Measurements from ENCODE around the gene GYS1. TPM values are rescaled to one million over a fixed set of nuclear protein-coding genes. Genes with fewer than 3 reads are reported as not detected.
"Not testable (repeated sequence)": the region's sequence is repeated elsewhere in the genome, so short reads cannot be mapped to it uniquely, and the experiment has no call there.

The GYS1 gene
- total RNA-seq, 1 experiment from 2014 or later: 31.3 TPM

DNA sequence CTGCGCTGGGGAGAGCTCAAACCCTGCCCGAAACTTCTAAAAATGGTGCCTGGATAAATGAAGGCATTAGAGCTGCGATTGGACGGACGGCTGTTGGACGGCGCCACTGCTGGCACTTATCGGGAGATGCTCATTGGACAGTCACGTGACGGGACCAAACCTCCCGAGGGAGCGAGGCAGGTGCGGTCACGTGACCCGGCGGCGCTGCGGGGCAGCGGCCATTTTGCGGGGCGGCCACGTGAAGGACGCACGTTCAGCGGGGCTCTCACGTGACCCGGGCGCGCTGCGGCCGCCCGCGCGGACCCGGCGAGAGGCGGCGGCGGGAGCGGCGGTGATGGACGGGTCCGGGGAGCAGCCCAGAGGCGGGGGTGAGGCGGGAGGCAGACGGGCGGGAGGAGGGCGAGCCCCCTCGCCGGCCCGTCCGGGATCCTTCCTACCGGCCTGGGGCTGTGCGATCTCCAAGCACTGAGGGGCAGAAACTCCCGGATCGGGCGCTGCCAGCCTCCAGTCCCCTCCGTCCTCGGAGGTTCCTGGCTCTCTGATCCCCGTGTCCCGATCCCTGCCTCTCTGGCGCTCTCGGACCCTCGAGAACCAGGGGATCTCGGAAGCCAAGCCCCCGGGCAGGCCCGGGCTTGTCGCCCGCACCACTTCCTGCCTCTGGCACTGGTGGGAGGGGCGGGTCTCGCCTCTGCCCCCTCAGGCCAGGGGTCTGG, 38.4 kb downstream of the GYS1 start, which contains the start of gene BAX:
Gene BAX (plus strand): TSS at position 281 of the 713 bp plus-strand sequence. CDS start 54 bp downstream, at position 335.
- in situ Hi-C loops (cut with HindIII; ENCODE audit: low pct_unique_long_range_greater_than_20kb, low sequenced_read_pairs): no loop called here
- DNase-seq (ENCODE audit: low read depth): peak; percentile 96

DNA sequence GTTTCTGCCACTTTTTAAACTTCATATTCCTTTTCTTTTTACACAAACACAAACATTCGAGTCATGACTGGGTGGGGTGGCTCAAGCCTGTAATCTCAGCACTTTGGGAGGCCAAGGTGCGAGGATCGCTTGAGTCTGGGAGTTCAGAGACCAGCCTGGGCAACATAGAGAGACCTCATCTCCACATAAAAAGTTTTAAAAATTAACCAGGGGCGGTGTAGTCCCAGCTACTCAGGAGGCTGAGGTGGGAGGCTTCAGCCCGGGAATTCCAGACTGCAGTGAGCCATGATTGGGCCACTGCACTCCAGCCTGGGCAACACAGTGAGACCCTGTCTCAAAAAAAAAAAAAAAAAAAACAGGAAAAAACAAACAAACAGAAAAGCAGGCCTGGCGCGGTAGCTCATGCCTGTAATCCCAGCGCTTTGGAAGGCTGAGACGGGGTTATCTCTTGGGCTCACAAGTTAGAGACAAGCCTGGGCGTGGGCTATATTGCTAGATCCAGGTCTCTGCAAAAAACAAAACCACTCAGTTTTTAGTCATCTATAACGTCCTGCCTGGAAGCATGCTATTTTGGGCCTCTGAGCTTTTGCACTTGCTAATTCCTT, 39.0 kb downstream of the GYS1 start:
- DNase-seq (ENCODE audit: low read depth): no peak
- in situ Hi-C loops (cut with HindIII; ENCODE audit: low pct_unique_long_range_greater_than_20kb, low sequenced_read_pairs): no loop called here

DNA sequence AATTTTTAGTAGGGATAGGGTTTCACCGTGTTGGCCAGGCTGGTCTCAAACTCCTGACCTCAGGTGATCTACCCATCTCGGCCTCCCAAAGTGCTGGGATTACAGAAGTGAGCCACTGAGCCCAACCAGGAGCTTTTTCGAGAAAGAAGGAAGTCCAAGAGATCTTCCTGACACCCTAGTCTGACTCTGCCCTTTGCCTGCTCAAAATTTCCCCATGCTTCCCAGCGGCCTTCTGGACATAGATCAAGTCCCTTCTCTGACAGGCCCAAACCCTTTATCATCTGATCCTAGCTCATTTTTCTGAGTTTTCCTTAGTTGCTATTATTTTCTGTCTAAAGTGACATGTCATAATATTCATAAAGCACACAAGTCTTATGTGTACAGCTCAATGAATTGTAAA, 40.0 kb downstream of the GYS1 start:
- in situ Hi-C loops (cut with HindIII; ENCODE audit: low pct_unique_long_range_greater_than_20kb, low sequenced_read_pairs): no loop called here
- DNase-seq (ENCODE audit: low read depth): no peak

DNA sequence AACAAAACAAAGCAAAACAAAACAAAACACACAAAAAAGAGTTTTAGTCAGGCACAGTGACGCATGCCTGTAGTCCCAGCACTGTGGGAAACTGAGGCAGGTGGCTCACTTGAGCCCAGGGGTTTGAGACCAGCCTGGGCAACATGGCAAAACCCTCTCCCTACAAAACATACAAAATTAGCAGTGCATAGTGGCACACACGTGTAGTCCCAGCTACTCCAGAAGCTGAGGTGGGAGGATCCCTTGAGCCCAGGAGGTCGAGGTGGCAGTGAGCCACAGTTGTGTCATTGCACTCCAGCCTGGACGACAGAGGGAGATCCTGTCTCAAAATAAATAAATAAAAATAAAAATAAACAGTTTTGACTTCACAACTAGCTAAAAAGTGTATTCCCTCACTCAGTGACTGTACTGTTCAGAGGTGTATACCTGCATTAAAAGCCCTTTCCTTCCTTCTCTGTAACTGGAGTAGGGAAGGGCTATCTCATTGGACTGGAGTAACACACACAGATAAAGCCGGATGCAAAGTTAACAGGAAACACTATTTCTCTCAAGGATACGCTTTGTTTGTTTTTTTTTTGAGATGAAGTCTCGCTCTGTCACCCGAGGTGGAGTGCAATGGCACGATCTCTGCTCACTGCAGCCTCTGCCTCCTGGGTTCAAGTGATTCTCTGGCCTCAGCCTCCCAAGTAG, 42.1 kb downstream of the GYS1 start:
- in situ Hi-C loops (cut with HindIII; ENCODE audit: low pct_unique_long_range_greater_than_20kb, low sequenced_read_pairs): no loop called here

DNA sequence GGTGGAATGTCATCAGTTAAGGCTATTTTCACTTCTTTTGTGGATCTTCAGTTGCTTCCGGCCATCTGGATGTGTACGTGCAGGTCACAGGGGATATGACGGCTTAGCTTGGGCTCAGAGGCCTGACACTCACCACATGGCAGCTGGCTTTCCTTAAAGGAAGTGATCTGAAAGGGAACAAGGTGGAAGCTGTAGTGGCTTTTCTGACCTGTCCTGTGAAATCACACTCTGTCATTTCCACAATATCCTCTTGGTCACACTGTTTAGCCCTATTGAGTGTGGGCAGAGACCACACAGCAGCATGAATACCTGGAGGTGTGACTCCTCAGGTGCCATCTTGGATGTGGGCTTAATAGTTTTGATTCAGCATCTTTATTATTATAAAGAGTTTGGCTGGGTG, 43.0 kb downstream of the GYS1 start:
- DNase-seq (ENCODE audit: low read depth): no peak
- in situ Hi-C loops (cut with HindIII; ENCODE audit: low pct_unique_long_range_greater_than_20kb, low sequenced_read_pairs): no loop called here

More for the DNA sequence above, 42.1 kb downstream of the GYS1 start:
- peak; percentile 28 for DNase-seq (ENCODE audit: low read depth)

DNA sequence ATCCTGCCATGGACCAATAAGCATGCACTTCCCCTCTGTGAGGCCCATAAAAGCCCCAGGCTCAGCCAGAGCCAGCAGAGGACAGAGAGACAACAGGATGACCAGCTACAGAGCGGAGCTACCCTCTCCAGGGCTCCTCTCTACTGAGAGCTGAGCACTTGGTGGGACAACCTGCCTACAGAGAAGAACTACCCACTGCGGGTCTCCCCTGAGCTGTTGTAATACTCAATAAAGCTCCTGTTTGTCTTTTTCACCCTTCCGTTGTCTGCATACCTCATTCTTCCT, 45.9 kb downstream of the GYS1 start:
- no peak for DNase-seq (ENCODE audit: low read depth)
- in situ Hi-C loops (cut with HindIII; ENCODE audit: low pct_unique_long_range_greater_than_20kb, low sequenced_read_pairs): no loop called here

DNA sequence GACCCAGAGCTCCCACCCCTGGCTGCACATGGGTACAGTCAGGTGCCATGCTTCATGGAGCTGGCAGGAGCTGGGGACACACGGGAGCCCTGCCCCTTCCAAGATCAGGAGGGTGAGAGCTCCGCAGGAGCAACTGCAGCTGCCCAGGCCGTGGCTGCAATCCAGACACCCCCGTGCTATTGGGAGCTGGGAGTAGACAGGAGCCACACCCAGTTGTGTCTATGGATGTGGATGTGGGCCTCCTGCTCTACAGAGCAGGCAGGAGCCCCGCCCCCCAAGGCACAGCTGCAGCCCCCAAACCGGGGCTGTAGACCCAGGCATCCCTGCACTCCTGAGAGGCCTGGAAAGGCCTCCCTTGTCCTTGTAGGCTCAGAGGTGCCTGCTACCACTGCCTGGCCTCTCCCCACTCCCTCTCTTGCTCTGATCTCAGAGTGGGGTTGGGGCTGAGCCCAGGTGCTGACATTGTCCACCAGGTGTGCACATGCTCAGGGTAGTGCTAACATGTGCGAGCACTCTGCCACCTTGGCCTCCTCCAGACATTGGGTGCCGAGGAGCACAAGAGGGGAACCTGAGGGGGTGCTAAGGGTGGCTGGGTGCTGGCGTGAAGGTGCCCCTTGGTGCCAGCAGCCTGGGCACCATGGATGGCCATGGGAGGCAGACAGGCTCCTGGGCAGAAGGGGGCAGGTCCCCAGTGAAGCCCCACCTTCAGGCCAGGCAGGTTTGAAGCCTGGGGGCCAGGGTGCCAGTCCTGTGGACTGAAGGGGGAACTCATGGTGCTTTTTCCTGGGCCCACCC, 46.4 kb downstream of the GYS1 start:
- in situ Hi-C loops (cut with HindIII; ENCODE audit: low pct_unique_long_range_greater_than_20kb, low sequenced_read_pairs): no loop called here
- DNase-seq (ENCODE audit: low read depth): no peak

DNA sequence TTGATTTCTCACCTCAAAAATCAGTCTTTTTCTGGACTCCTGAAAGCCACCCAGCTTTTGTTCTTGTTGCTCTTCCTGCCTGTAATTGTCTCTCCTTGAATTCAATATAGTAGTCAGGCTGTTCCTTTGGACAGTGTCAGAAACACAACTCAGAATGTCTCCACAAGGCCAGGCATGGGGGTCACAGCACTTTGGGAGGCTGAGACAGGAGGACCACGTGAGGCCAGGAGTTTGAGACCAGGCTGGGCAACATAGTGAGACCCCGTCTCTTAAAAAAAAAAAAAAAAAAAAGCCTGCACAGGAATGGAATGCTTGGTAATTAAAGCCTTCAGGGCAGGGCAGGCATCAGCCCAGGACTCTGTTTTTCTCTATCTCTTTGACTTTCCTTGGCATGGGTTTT, 47.3 kb downstream of the GYS1 start:
- in situ Hi-C loops (cut with HindIII; ENCODE audit: low pct_unique_long_range_greater_than_20kb, low sequenced_read_pairs): no loop called here
- no peak for DNase-seq (ENCODE audit: low read depth)

DNA sequence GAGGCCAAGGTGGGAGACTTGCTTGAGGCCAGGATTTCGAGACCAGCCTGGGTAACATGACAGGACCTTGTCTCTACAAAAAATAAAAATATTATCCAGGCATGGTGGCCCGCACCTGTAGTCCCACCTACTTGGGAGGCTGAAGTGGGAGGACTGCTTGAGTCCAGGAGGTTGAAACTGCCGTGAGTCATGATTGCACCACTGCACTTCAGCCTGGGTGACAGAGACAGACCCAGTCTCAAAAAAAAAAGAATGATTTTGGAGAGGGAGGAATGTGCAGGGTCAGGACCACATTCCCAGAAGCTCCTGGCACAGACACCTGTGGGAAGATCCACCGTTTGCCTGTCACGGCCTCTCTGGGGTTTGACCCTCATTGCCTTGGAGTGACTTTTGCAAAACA, 47.7 kb downstream of the GYS1 start:
- no peak for DNase-seq (ENCODE audit: low read depth)
- in situ Hi-C loops (cut with HindIII; ENCODE audit: low pct_unique_long_range_greater_than_20kb, low sequenced_read_pairs): no loop called here

DNA sequence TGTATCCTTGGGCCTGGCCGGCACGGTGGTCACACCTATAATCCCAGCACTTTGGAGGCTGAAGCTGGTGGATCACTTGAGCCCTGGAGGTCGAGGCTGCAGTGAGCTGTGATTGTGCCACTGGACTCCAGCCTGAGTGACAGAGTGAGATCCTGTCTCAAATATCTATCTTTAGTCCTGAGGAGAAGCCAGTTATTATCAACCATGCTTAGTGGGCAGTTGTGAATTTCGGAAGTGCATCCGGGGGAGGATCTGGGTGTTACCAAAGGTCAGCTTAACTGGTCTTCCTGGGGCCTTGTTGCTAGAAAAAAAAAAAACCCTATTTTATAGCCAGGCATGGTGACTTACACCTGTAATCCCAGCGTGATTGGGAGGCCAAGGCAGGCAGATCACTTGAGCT, 50.0 kb downstream of the GYS1 start:
- DNase-seq (ENCODE audit: low read depth): no peak
- in situ Hi-C loops (cut with HindIII; ENCODE audit: low pct_unique_long_range_greater_than_20kb, low sequenced_read_pairs): no loop called here

DNA sequence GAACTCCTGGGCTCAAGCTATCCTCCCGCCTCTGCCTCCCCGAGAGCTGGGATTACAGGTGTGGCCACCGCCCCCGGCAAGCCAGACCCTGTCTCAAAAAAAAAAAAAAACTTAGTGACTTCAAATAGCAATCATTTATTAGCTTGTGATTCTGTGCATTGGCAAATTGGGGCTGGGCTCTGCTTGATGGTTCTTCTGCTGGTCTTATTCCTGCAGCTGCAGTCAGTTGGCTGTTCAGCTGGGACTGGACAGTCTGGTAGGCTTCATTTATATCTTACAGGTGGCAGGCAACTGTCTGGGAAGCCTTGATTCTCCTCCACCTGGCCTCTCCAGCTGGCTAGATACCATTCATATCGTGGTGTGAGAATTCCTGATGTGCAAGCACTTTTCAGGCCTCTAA, 52.2 kb downstream of the GYS1 start:
- in situ Hi-C loops (cut with HindIII; ENCODE audit: low pct_unique_long_range_greater_than_20kb, low sequenced_read_pairs): no loop called here
- no peak for DNase-seq (ENCODE audit: low read depth)

DNA sequence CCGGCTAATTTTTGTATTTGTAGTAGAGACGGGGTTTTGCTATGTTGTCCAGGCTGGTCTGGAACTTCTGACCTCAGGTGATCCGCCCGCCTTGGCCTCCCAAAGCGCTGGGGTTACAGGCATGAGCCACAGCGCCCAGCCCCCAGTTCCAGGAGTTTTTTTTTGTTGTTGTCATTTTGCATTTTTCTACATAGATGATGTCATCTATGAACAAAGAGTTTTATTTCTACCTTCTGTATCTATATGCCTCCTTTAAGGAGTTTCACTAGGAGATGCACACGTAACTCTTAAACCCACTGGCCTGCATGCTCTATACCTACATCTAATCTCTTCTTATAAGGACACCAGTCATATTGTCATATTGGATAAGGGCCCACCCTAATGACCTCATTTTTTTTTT, 54.9 kb downstream of the GYS1 start:
- in situ Hi-C loops (cut with HindIII; ENCODE audit: low pct_unique_long_range_greater_than_20kb, low sequenced_read_pairs): no loop called here
- no peak for DNase-seq (ENCODE audit: low read depth)

DNA sequence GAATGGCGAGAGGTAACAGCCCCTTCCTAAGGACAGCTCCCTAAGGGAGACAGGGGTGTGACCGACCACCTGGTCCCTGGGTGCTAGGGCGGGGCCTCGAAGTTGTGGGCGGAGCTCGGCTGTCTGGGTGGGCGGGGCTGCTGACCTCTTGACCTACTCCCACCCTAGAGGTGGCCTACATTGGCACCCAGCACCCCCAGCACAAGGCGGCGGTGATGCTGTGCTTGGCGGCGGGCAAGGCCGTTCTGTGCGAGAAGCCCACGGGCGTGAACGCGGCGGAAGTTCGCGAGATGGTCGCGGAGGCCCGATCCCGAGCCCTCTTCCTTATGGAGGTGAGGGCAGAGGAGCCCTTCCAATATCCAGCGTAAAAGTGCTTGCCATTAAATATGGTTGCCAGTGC, 57.2 kb downstream of the GYS1 start:
- in situ Hi-C loops (cut with HindIII; ENCODE audit: low pct_unique_long_range_greater_than_20kb, low sequenced_read_pairs): no loop called here

DNA sequence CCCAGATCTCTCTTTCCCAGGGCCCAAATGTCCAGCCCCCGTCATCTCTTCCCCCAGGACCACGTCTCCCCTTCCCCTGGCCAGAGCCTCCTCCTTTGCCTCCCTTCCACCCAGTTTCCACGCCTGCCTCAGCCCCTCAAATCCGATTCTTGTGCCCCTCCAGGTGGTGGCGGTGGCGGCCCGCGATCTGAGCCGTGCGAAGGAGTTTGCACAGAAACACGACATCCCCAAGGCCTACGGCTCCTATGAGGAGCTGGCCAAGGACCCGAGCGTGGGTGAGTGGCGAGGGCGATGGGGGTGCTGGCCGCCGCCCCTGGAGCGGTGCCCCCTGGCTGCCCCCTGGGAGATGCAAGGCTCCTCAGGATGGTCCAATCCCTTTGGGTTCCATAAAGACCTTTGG, 58.3 kb downstream of the GYS1 start:
- no peak for DNase-seq (ENCODE audit: low read depth)
- in situ Hi-C loops (cut with HindIII; ENCODE audit: low pct_unique_long_range_greater_than_20kb, low sequenced_read_pairs): no loop called here

More for the DNA sequence above, 57.2 kb downstream of the GYS1 start:
- no peak for DNase-seq (ENCODE audit: low read depth)

DNA sequence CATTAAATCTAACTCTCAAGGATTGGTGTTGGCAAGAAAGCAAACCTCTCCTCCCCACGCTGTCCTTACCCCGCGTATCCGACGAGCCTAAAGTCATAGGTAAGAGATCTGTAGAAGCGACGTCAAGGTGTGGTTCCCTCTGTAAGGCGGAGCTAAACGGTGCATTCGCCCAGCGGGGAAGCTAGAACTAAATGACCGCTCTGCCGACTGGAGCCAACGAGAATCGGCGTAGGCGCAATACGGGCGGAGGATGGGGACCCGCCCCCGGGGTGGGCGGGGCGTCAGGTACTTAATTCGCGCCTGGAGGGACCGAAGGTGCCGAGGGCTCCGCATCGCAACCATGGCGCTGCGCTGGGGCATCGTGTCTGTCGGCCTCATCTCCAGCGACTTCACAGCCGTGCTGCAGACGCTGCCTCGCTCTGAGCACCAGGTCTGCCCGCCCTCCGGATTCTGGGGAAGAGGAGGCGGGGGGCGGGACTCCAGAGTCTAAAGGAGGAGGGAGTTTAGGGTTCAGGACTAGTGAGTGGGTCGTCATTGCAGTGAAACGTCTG, 59.7 kb downstream of the GYS1 start, which contains the start of gene DHDH:
Gene DHDH (plus strand): TSS at position 318 of the 551 bp plus-strand sequence. CDS start 23 bp downstream, at position 341.
- peak; percentile 84 for DNase-seq (ENCODE audit: low read depth)
- in situ Hi-C loops (cut with HindIII; ENCODE audit: low pct_unique_long_range_greater_than_20kb, low sequenced_read_pairs): no loop called here

DNA sequence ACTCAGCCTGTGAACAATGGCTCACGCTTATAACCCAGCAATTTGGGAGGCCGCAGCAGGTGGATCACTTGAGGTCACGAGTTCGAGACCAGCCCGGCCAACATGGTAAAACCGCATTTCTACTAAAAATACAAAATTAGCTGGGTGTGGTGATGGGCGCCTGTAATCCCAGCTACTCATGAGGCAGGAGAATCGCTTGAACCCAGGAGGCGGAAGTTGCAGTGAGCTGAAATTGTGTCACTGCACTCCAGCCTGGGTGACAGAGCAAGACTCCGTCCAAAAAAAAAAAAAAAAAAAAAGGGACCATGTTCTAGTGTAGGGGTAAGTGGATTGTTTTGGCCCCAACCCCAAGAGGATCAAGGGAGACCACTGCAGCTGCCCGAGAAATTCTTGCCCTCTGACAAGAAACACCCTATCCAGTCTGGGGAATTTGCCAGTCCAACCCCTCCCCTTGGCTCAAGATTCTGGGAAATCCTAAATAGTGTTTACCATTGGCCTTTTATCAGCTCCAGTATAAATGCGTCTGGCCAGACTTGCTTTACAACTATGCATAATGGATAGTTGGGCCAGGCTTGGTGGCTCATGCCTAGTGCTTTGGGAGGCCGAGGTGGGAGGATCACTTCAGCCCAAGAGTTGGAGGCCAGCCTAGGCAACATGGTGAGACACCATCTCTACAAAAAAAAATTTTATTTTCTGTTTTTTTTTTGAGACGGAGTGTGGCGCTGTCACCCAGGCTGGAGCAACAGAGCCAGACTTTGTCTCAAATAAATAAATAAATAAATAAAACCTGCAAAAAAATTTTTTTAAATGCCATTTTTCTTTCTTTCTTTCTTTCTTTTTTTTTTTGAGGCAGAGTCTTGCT, 64.7 kb downstream of the GYS1 start:
- in situ Hi-C loops (cut with HindIII; ENCODE audit: low pct_unique_long_range_greater_than_20kb, low sequenced_read_pairs): no loop called here
- no peak for DNase-seq (ENCODE audit: low read depth)

DNA sequence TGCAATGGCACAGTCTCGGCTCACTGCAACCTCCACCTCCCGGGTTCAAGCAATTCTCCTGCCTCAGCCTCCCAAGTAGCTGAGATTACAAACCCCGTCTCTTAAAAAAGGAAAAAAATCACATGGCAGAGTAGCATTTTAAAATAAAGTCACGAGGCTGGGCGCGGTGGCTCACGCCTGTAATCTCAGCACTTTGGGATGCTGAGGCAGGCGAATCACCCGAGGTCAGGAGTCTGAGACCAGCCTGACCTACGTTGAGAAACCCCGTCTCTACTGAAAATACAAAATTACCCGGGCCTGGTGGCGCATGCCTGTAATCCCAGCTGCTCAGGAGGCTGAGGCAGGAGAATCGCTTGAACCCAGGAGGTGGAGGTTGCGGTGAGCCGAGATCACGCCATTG, 65.4 kb downstream of the GYS1 start:
- DNase-seq (ENCODE audit: low read depth); in situ Hi-C loops (cut with HindIII; ENCODE audit: low pct_unique_long_range_greater_than_20kb, low sequenced_read_pairs): not testable (repeated sequence)

DNA sequence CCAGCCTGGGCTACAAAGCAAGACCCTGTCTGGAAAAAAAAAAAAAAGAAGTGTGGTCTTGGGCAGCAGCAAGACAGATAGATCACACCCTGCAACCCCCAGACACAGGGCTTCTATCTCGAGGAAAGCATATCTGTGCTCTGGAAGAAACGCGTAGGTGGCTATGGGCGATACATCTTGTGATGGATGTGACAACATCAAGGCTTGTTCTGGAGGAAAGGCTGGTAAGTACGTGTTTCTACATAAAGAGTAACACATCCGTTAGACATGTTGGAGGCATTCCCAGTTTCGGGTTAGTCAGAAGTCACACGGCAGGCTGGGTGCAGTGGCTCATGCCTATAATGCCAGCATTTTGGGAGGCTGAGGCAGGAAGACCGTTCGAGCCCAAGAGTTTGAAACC, 66.2 kb downstream of the GYS1 start:
- peak; percentile 81 for DNase-seq (ENCODE audit: low read depth)
- in situ Hi-C loops (cut with HindIII; ENCODE audit: low pct_unique_long_range_greater_than_20kb, low sequenced_read_pairs): no loop called here

Measured in Caki2 (cell line).